ENCODE measurements around the gene CD300LB.
"Not testable (repeated sequence)": the region's sequence is repeated elsewhere in the genome, so short reads cannot be mapped to it uniquely, and the experiment has no call there.

Gene CD300LB

DNA sequence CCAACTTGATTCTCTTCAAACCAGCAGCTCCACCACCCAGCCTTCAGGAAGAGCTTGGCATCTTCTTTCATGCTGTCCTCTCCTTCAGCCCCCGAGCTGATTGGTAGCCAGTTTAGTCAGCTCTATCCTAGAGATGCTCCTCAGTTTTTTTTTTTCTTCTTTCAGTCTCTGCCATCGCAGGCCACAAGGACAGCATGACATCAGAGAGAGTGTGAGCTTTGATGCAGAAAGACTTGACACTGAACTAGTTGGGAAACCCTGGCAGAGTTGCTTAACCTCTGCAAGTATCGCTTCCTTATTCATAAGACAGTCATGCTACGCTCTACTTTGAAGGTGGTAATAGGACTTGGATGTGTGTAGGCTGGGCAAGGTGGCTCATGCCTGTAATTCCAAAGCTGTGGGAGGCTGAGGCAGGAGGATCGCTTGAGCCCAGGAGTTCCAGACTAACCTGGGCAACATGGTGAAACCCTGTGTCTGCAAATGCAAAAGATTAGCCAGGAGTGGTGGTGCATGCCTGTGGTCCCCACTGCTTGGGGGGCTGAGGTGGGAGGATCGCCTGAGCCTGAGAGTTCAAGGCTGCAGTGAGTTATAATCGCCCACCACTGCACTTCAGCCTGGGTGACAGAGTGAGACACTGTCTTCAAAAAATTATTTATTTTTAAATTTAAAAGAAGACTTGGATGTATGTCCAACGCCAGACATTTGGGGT lies 2.6 kb downstream of the CD300LB start:
- no peak overlapping the region for H3K4me3 ChIP-seq (ENCODE audit: low read depth, low read length)
- no peak for DNase-seq (ENCODE audit: low read depth)

DNA sequence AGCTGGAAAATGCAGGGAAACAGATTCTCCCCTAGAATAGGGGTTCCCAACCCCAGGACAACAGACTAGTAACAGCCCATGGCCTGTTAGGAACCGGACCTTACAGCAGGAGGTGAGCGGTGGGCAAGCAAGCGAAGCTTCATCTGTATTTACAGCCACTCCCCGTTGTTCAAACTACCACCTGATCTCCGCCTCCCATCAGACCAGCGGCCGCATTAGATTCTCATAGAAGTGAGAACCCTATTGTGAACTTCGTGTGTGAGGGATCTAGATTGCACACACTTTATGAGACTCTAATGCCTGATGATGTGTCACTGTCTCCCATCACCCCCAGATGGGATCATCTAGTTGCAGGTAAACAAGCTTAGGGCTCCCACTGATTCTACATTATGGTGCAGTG lies 3.5 kb downstream of the CD300LB start:
- no peak overlapping the region for H3K4me3 ChIP-seq (ENCODE audit: low read depth, low read length)
- DNase-seq (ENCODE audit: low read depth) = no peak

DNA sequence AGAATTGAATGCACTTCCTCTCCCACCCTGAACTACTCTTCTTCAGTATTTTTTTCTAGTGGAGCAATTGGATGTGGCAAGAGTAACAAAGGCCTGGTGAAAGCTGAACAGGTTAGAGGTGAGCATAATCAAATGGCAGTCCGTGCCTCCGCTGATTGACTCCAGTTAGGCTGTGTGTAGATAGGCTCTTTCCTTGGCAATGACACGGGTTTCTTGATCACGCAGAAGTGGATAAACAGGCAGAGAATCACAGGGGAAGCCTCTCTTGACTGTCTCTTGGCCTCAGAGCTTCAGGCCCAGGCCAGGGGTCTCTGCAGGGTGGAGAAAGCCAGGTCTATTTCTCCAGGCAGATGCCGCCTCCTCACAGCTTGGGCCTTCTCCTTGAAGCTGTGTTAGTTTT lies 4.2 kb downstream of the CD300LB start:
- no peak for DNase-seq (ENCODE audit: low read depth)
- H3K4me3 ChIP-seq (ENCODE audit: low read depth, low read length) = no peak overlapping the region

DNA sequence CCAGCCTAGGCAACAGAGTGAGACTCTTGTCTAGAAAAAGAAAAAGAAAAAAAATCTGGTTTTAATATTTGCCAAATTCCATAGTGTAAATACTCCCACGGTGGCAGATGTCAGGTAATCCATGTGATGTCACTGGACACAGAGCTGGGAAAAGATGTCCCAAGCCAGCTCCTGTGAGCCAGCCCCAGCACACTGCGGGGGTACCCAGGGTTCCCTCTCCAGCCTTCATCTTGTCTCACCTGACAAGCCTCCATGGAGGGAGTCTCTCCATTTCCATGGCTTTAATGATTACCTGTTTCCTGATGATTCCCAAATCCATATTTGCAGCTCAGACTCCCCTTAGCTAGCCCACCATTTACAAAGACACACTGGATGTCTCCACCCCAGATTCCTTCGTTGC lies 4.6 kb downstream of the CD300LB start:
- no peak for DNase-seq (ENCODE audit: low read depth)
- no peak overlapping the region for H3K4me3 ChIP-seq (ENCODE audit: low read depth, low read length)

DNA sequence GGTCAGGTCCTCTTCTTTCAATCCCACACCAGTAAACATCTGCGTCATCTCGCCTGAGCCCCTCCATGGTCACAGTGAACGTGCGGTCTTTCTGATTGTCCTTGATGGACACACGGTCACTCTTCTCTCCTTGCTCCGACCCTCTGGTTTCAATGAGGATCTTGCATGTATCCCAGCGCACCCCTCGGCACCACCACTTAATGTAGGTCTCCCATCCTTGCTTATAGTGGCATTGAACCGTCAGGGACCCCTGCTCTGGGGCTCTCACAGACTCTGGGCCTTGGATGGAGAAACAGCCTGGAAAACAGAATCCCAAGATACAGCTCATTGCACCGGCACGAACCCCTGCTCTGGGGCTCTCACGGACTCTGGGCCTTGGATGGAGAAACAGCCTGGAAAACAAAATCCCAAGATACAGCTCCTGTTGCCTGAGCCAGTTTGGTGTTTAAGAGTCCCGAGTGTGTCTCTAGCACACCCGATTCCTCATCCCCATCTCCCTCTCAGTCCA lies 5.4 kb downstream of the CD300LB start:
- no peak overlapping the region for H3K4me3 ChIP-seq (ENCODE audit: low read depth, low read length)
- DNase-seq (ENCODE audit: low read depth) = no peak

DNA sequence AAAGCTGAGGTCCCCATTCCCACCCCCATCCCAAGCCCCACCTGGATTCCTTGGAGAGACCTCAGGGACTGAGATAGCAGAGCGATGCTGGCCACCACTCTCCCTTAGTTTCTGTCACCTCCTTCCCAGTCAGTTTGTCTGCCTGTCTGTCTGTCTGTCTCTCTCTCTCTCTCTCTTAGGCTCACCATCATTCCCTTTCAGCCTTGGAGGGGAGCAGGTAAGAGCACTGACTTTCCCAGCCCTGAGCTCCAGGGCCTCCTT lies 5.9 kb downstream of the CD300LB start:
- DNase-seq (ENCODE audit: low read depth) = no peak
- H3K4me3 ChIP-seq (ENCODE audit: low read depth, low read length) = no peak overlapping the region

DNA sequence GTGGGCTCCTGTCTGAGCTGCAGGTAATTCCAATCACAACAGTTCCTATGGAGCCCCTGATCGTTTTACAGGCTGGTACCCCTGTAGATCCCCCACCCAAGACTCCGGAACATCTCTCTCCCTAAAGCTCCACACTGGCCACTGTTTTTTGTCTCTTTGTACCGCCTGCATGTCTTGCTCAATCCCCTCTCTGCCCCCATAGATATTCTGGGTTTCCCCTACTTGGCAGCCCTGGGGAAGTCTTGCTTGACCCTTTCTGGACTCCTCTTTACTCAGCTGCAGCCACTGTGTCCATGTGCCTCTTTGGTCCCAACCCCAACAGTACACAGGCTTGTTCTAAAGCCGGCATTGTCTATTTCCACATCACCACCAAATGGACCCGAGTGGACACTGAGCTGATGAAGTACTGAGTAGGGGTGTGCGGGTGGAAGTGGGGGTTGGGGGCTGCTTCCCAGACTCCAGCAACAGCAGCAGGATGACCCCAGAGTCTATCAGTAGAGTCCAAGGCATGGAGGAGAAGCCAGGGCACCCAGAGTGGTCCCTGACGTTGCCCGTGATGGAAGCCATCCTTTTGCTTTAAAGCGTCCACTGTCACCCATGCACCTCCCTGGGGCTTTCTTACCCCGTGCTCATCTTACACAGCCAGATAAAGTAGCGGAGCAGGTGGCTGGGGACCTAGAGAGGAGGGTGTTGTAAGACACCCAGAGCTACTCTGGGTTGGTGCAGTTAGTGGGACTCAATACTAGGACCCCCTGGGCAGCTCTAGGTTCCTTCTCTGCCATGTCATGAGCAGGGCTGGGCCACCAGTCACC lies 6.4 kb downstream of the CD300LB start:
- no peak for DNase-seq (ENCODE audit: low read depth)
- H3K4me3 ChIP-seq (ENCODE audit: low read depth, low read length) = no peak overlapping the region

DNA sequence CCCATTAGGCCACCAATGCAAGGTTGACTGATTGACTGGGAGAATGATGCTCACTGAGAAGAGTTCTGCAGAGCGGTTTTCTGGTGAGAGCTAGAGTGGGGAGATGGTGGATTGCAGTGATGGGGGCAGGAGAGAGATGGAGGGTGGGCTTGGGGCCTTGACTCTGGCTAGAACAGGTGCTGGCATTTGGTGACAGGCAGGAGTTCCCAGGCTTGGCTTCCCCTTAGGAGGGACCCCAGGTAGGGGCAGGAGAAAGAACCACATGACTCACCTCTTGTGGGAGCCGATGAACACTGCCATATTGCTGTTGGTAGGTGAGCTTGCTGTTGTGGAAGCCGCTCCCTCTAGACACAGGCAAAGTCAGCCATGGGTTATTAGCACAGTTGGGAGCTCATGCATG lies 8.0 kb downstream of the CD300LB start:
- no peak for DNase-seq (ENCODE audit: low read depth)
- H3K4me3 ChIP-seq (ENCODE audit: low read depth, low read length) = no peak overlapping the region

DNA sequence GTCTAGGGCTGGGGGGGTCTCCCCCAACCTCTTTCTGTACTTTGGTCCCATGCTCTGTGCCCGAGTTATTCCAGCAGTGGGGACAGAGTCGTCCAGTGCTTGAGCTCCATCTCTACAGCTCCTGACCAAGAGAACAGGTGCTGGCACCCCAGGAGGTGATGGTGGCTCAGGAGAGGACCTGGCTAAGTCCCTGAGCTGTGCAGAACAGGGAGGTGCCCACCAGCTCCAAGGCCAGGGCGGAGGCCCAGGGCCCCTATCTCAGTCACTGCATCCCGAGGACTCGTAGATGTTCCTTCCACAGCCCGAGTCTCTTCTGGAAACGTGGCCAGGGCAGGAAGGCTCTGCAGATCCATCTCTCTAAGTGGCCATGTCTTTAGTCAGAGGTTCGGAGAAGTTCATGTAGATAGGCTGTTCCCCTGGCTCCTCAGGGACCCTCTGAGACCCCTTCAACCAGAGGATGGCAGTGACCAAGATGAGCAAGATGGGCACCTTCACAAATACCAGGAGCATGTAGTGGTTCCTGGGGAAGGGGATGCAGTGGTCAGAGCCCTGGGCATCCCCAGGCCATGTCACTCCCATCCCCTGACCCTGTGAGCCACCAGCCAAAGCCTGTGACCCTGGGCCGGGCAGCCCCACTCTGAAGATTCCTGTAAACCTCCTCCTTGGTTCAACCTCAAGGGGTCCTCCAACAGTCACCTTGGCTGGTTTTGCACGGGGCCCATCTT lies 8.7 kb downstream of the CD300LB start:
- DNase-seq (ENCODE audit: low read depth) = no peak
- H3K4me3 ChIP-seq (ENCODE audit: low read depth, low read length) = no peak overlapping the region

DNA sequence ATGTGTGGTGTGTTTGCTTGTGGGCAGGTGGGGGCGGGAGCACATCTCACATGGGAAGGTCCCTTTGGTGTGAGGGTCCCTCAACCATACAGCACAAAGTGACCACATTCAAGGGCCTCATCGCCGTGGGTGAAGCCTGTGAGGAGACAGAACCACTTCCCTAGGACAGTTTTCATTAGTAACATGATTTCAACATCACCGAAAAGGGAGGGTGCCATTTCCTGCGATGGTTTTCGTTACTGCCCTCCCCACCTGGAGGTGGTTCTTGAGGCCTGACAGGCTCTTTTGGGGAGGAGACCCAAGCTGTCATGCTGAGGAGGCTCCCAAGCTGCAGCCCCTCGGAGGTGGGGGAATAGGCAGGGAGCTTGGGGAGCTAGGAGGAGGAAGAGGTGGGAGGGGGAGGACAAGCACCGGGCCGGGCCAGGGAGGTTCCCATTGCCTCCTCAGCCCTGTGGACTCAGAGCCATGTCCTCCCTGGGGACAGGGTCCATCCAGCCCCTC lies 9.5 kb downstream of the CD300LB start:
- no peak for DNase-seq (ENCODE audit: low read depth)
- no peak overlapping the region for H3K4me3 ChIP-seq (ENCODE audit: low read depth, low read length)

DNA sequence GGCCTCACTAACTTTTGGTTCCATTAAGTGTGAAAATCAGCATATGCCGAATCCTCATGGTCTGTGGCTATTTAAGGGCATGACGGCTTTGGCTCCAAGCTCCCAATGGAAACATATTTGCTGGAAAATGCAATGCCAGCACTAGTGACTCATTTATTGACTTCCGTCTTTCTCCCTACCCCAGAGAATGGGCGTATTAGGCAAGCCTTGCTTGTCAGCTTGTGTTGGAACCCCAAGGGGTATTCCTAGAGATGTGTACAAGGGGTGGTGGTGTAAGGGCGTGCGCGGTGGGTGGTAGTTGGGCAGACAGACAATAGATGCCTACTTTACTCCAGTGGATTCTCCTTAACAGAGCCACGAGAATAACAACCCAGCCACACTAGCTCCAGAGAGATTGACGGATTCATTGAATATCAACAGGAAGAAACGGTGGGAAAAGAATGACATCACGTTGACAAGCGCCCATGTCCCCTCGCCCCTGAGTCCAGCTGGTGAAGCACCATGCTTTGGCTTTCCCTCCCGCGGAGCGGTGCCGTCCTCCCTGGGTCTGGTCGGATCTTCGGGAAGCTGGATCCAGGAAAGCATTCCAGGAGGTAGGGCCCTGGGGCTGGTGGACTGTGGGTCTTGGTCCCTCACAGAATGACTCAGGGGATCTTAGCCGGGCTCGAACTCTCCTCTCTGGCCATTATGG lies 10.3 kb downstream of the CD300LB start:
- H3K4me3 ChIP-seq (ENCODE audit: low read depth, low read length) = no peak overlapping the region
- DNase-seq (ENCODE audit: low read depth) = no peak

DNA sequence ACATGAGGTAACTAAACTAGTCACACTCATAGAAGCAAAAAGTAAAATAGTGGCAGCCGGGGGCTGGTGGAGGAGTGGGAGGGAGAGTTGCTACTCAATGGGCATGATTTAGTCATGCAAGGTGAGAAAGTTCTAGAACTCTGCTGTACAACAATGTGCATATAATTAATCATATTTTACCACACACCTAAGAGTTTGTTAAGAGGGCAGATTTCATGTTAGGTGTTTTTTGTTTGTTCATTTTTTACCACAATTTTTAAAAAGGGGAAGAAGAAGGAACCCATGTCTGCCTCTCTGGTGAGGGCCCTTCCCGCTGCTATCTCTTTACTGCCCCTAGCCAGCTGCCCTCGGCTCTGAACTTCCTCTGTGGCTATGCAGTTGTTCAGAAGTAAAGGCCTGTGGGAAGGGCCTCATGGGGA lies 11.2 kb downstream of the CD300LB start:
- no peak overlapping the region for H3K4me3 ChIP-seq (ENCODE audit: low read depth, low read length)
- no peak for DNase-seq (ENCODE audit: low read depth)

DNA sequence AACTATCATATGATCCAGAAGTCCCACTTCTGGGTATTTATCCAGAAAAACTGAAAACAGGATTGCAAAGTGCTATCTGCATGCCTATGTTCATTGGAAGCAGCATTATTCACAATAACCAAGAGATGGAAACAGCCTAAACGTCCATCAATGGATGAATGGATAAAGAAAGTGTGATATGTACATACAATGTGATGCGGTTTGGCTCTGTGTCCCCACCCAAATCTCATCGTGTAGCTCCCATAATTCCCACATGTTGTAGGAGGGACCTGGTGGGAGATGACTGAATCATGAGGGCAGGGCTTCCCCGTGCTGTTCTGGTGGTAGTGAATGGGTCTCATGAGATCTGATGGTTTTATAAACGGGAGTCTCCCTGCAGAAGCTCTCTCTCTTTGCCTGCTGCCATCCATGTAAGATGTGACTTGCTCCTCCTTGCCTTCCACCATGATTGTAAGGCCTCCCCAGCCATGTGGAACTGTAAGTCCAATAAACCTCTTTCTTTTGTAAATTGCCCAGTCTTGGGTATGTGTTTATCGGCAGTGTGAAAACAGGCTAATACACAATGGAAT lies 12.8 kb downstream of the CD300LB start:
- H3K4me3 ChIP-seq (ENCODE audit: low read depth, low read length); DNase-seq (ENCODE audit: low read depth): not testable (repeated sequence)

DNA sequence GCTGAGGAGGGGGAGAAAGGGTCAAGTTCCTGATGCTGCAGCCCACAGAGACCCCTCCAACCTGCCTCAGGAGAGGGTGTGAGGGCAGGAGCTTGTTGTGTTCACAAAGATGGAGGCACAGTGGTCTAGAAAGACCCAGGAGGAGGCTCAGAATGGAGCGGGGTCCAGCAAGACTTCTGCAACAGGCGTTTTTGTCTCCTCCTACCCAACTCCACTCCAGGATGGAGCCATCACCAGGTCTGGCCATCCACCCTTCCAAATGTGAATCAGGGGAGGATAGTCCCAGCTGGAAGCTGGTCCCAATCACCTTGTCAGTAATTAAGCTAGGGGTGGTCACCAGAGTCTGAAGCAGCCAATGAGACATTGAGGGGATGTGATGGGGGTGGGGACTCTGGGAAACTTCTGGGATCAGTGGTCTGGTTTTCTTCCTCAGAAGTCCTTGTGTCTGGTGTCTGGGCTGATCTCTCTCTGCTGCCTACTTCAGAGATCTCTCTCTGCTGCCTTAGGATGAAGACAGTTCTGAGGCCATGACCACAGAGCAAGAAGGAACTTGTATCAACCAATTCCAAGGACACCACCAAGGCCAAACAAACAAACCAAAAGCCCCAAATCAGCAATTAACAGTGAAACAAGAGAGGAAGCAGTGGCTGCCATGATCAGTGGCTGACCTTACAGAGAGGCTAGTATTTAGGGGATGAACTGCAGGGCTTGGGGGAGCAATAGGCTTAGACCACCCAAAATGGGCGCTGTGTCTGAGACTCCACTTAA lies 14.5 kb downstream of the CD300LB start:
- no peak for DNase-seq (ENCODE audit: low read depth)
- no peak overlapping the region for H3K4me3 ChIP-seq (ENCODE audit: low read depth, low read length)

DNA sequence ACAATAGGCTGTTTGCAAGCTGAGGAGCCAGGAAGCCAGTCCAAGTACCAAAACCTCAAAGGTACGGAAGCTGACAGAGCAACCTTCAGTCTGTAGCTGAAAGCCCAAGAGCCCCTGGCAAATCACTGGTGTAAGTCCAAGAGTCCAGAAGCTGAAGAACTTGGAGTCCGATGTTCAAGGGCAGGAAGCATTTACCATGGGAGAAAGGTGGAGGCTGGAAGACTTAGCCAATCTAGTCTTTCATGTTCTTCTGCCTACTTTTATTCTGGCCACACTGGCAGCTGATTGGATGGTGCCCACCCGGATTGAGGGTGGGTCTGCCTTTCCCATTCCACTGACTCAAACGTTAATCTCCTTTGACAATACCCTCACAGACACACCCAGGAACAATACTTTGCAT lies 15.3 kb downstream of the CD300LB start:
- no peak for DNase-seq (ENCODE audit: low read depth)
- H3K4me3 ChIP-seq (ENCODE audit: low read depth, low read length) = no peak overlapping the region

DNA sequence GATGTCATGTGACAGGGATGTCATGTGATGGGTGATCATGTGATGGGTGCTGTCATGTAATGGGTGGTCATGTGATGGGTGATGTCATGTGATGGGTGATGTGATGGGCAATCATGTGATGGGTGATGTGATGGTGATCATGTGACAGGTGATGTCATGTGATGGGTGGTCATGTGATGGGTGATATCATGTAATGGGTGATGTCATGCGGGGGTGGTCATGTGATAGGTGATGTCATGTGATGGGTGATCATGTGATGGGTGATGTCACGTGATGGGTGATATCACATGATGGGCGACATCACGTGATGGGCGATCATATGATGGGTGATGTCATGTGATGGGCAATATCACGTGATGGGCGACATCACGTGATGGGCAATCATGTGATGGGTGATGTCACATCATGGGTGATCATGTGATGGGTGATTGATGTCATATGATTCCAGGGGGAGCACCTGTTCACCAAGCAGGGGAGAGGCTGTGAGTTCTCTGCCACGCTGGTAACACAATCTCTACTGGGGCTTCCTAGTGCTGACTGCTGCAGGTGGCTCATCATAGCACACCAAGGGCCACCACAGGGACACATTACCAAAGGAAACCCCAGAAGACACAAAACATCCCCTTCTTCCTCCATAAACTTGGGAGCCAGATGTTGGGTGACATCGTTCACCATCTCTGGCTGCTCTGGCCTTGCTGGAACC lies 16.5 kb downstream of the CD300LB start:
- H3K4me3 ChIP-seq (ENCODE audit: low read depth, low read length) = no peak overlapping the region
- no peak for DNase-seq (ENCODE audit: low read depth)

DNA sequence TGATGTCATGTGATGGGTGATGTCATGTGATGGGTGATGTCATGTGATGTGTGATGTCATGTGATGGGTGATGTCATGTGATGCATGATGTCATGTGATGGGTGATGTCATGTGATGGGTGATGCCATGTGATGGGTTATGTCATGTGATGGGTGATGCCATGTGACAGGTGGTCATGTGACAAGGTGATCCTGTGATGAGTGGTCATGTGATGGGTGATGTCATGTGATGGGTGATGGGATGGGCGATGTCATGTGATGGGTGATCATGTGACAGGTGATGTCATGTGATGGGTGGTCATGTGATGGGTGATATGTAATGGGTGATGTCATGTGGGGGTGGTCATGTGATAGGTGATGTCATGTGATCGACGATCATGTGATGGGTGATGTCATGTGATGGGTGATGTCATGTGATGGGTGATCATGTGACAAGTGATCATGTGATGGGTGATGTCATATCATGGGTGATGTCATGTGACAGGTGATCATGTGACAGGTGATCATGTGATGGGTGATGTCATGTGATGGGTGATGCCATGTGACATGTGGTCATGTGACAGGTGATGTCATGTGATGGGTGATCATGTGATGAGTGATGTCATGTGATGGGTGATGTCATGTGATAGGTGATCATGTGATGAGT lies 17.2 kb downstream of the CD300LB start:
- peak; percentile 11 for DNase-seq (ENCODE audit: low read depth)

DNA sequence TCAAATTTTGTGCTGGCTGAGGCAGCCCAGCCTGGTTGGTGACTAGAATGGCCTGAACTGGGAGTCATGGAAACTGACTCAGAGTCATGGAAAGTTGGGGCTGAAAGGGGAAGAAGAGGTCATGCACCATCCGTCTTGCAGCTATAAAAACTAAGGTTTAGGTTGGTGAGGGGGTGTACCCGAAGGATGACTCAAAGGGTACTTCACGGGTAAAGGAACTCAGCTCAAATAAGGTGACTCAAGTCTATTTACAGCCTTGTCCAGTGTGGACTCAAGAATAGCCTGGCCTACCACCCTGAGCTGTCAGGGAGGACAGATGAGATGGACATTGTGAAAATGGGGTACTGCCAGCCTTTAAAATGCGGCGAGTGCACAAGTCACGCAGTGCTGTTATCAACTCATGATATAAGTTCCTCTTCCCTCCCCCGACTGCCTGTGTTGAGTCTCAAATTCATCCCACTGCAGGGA lies 18.6 kb downstream of the CD300LB start:
- DNase-seq (ENCODE audit: low read depth) = no peak

More for the DNA sequence above, 17.2 kb downstream of the CD300LB start:
- H3K4me3 ChIP-seq (ENCODE audit: low read depth, low read length) = no peak overlapping the region

More for the DNA sequence above, 18.6 kb downstream of the CD300LB start:
- H3K4me3 ChIP-seq (ENCODE audit: low read depth, low read length) = no peak overlapping the region
